Measurements from ENCODE around the gene ISG20.

The ISG20 gene

DNA sequence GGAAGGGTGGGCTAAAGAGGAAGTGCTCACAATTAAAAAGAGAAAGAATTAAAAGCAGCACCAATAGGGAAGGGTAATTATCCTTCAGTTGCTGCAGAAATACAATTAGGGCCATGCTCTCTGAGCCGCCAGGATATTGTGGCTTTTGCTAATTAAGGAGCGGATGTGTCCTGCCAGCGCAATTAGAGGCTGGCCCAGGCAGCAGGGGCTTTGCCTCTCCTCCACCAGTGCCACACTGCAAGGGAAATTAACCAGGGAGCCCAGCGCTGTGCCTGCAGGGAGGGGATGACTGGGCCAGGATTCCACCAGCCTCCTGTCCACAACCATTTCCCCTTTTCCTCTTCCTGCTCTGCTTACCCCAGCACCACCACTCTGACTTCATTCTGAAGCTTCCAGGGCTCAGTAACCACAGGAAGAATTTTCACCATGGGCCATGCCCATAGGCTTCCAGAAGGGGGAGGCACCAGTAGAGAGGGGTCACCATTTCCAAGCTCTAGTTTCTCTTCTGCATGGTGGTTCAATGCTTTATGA is 28.1 kb upstream of the ISG20 start:
- no peak for DNase-seq
- H3K4me3 ChIP-seq: no peak overlapping the region
- H3K27ac ChIP-seq: no peak overlapping the region
- H3K27me3 ChIP-seq: peaks cover 0 to 26% of the 10 kb centered on the region in 2 donors
- no peaks in the 10 kb centered on the region for H3K9me3 ChIP-seq
- H3K36me3 ChIP-seq: no peaks in the 10 kb centered on the region
- TF ChIP-seq, protein P1, sequence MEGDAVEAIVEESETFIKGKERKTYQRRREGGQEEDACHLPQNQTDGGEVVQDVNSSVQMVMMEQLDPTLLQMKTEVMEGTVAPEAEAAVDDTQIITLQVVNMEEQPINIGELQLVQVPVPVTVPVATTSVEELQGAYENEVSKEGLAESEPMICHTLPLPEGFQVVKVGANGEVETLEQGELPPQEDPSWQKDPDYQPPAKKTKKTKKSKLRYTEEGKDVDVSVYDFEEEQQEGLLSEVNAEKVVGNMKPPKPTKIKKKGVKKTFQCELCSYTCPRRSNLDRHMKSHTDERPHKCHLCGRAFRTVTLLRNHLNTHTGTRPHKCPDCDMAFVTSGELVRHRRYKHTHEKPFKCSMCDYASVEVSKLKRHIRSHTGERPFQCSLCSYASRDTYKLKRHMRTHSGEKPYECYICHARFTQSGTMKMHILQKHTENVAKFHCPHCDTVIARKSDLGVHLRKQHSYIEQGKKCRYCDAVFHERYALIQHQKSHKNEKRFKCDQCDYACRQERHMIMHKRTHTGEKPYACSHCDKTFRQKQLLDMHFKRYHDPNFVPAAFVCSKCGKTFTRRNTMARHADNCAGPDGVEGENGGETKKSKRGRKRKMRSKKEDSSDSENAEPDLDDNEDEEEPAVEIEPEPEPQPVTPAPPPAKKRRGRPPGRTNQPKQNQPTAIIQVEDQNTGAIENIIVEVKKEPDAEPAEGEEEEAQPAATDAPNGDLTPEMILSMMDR (IDR thresholded peaks at IDR 0.05): no peak
- intact Hi-C loops (cut with DNase I; ENCODE audit: low total_unique reads): no loop called here
- H3K4me1 ChIP-seq: peaks cover 0 to 3% (median under 1%) of the 10 kb centered on the region in 4 donors

DNA sequence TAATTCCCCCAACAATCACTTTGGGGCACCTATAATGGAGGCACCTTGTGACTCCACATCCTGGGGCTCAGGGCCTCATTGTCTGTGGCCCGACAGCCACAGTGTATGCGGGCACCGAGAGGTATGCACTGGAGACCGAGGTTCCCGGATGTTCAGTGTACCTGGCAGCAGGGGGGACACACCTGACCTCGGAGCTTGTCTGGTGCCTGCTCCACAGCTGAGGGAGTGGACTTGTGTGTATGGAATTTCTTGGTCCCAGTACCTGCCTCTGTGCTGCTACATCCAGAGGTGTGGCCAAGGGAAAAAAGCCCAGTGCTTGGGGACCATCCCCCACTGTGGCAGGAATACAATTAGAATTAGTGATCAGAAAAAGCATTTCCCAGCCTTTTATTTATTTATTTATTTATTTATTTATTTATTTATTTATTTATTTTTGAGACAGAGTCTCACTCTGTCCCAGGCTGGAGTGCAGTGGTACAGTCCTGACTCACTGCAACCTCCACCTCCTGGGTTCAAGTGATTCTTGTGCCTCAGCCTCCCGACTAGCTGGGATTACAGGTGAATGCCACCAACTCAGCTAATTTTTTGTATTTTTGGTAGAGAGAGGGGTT is 26.5 kb upstream of the ISG20 start:
- Histone ChIP-seq H3K36me3 (no peaks in the 10 kb centered on the region), H3K27me3 (peaks cover 0 to 10% of the 10 kb centered on the region in 2 donors), H3K4me3 (no peak overlapping the region), H3K27ac (no peak overlapping the region), H3K4me1 (no peaks in the 10 kb centered on the region), H3K9me3 (no peaks in the 10 kb centered on the region)
- no peak for DNase-seq
- intact Hi-C loops (cut with DNase I; ENCODE audit: low total_unique reads): no loop called here
- TF ChIP-seq, protein P1 (IDR thresholded peaks at IDR 0.05): no peak

DNA sequence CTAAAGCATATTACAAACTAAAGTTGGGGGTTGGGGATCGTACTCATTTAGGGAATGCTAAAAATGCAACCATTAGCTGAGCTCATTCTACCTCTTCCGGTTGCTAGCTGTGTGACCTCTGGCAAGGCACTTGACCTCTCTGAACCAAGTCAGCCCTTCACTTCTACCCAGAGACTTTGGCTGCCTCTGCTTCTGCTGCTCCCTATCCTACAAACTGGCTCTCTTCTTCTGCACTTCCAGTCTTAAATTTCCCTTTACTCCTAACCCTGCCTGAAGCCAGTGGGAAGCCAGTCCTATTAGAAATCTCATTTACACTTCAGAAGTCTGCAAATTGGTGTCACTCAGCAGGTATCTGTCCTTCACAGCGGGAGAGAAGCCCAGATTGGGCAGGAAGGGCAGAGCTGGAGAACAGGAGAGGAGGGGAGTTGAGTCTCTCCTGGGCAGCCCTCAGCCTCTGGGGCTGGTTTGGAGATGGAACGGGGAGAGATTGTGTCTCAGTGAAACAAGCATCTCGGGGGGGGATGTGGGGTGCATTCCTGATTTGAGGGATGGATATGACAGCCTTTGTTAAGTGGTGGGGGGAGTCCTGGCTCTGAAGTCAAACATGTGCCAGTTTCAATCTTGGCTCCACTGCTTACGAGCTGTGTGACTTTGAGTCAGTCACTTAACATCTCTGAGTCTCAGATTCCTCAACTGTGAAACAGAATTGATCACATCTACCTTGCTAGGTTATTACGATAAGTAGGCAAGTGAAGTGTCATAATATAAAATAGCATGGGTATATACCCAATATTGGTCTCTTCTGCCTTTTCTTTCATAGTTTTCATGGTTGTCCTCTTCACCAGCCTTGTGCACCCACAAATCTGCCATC is 25.5 kb upstream of the ISG20 start:
- H3K27ac ChIP-seq: no peak overlapping the region
- peaks cover 0 to 8% of the 10 kb centered on the region in 2 donors for H3K27me3 ChIP-seq
- intact Hi-C loops (cut with DNase I; ENCODE audit: low total_unique reads): no loop called here
- no peaks in the 10 kb centered on the region for H3K36me3 ChIP-seq
- TF ChIP-seq, protein P1 (IDR thresholded peaks at IDR 0.05): no peak
- no peak overlapping the region for H3K4me3 ChIP-seq
- no peaks in the 10 kb centered on the region for H3K4me1 ChIP-seq
- no peak for DNase-seq
- no peaks in the 10 kb centered on the region for H3K9me3 ChIP-seq

DNA sequence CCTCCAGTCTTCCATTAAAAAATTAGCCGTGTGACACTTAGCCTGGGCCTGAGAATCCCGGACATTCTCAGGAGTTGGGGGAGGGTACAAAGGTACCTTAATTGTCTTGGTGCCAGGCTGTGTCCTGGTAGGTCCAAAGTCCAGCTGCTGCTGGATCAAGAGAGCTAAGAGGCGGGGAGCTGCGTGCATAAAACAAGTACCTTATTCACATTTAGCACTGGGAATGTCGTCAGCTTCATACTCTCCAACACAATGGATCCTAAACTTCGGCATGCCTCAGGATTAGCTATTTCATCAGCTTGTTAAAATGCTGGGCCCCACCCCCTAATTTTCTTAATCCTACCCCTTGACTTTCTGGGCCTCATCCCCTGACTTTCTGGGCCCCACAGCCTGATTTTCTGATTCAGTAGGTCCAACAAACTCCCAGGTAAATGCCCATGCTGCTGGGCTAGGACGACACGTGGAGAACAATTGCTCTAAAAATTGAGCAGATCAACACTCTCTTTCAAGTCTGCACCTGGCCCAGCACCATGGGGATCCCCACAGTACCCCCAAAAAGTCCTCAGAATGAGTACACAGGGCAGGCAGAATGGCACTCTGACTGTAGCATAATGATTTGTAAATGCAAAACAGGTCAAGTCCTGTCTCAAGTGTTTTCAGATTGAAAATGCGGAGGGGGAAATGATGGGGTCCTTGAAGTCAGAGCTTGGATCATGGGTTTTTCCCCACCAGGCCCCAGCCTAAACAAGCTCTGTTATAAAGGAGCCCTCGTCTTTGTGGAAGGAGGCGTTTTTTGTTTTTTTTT is 23.3 kb upstream of the ISG20 start:
- DNase-seq: no peak
- no peak overlapping the region for H3K27ac ChIP-seq
- intact Hi-C loops (cut with DNase I; ENCODE audit: low total_unique reads): no loop called here
- TF ChIP-seq, protein P1 (IDR thresholded peaks at IDR 0.05): no peak
- H3K36me3 ChIP-seq: no peaks in the 10 kb centered on the region
- H3K9me3 ChIP-seq: no peaks in the 10 kb centered on the region
- H3K4me3 ChIP-seq: no peak overlapping the region
- H3K4me1 ChIP-seq: peaks cover 0 to under 1% (median under 1%) of the 10 kb centered on the region in 4 donors
- H3K27me3 ChIP-seq: peaks cover 0 to 6% of the 10 kb centered on the region in 2 donors

DNA sequence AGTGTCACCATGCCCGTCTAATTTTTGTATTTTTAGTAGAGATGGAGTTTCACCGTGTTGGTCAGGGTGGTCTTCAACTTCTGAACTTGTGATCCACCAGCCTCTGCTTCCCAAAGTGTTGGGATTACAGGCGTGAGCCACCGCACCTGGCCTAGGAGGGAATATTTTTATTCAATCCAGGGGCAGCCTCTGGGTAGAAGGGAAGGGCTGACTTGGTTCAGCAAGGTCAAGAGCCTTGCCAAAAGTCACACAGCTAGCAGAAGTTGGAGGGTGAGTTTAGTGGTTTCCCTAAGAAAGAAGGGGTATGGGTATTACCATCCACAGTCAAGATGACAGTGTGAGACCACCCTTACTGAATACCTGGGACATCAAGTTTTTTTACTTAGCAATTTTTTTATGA is 22.6 kb upstream of the ISG20 start:
- H3K27ac ChIP-seq: no peak overlapping the region
- intact Hi-C loops (cut with DNase I; ENCODE audit: low total_unique reads): no loop called here
- TF ChIP-seq, protein P1 (IDR thresholded peaks at IDR 0.05): no peak
- DNase-seq: no peak
- H3K27me3 ChIP-seq: peaks cover 0 to 6% of the 10 kb centered on the region in 2 donors
- no peaks in the 10 kb centered on the region for H3K36me3 ChIP-seq
- peaks cover 0 to 5% (median 4%) of the 10 kb centered on the region in 4 donors for H3K4me1 ChIP-seq
- H3K4me3 ChIP-seq: no peak overlapping the region
- no peaks in the 10 kb centered on the region for H3K9me3 ChIP-seq

Data from tibial artery (tissue), 4 donors.